Muscle layer of colon (tissue), 2 donors: ENCODE data around the gene CDK8.
"Not testable (repeated sequence)": the region's sequence is repeated elsewhere in the genome, so short reads cannot be mapped to it uniquely, and the experiment has no call there.

Experiments
- H3K27ac ChIP-seq: one replicate; pipeline ENCODE4 v1.7.0; 2013; ENCODE audit warnings: low read depth, mild to moderate bottlenecking, low read length, moderate library complexity
- H3K27me3 ChIP-seq, 2 donors: one replicate each; pipeline ENCODE4 v1.7.0; 2013; ENCODE audit warnings: low read length in 2 of 2, mild to moderate bottlenecking in 2 of 2; ENCODE audit not compliant: insufficient read depth in 2 of 2, control insufficient read depth in 1 of 2
- H3K36me3 ChIP-seq: one replicate; pipeline ENCODE4 v1.7.0; 2013; ENCODE audit warnings: mild to moderate bottlenecking, low read length; ENCODE audit not compliant: insufficient read depth
- H3K4me1 ChIP-seq: one replicate; pipeline ENCODE4 v1.7.0; 2013; ENCODE audit warnings: mild to moderate bottlenecking, low read length; ENCODE audit not compliant: insufficient read depth
- H3K4me3 ChIP-seq, 2 donors: one replicate each; pipeline ENCODE4 v1.7.0; 2013; ENCODE audit warnings: low read length in 2 of 2, low read depth in 1 of 2, mild to moderate bottlenecking in 1 of 2, moderate library complexity in 1 of 2
- H3K9ac ChIP-seq: one replicate; pipeline ENCODE4 v1.7.0; 2013; ENCODE audit warnings: low read length
- H3K9me3 ChIP-seq: one replicate; pipeline ENCODE4 v1.7.0; 2013; ENCODE audit warnings: mild to moderate bottlenecking, low read length
- donor health status: abdominal sarcoma.
- donor health status: Adenocarcinoma of cecum.

Gene CDK8

GRCh38 chr13:26227166-26227971 is 26.6 kb upstream of the CDK8 start:
- no peaks in the 10 kb centered on the region for H3K36me3 ChIP-seq

DNA sequence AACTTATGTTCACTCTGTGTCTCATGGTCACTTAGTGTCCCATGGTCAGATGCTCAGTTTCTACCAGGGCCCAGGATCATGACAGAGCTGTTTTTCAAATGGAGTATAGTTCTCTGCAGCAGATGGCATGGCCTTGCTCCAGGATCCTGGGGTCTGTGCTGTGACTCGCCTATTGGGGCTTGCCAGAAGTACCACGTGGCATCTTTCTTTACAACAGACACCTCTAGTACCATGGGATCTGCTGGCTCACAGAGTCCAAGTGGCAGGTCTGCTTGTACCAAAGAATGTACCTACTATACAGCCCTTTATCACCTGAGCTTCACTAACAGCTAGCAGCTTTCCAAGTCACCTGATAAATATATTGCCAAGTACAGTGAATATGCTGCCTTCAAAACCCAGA is 25.8 kb upstream of the CDK8 start:
- Histone ChIP-seq H3K4me1 (peaks cover under 1% of the 10 kb centered on the region), H3K36me3 (no peaks in the 10 kb centered on the region), H3K9me3 (no peaks in the 10 kb centered on the region), H3K4me3 (no peak overlapping the region), H3K9ac (no peak overlapping the region), H3K27me3 (no peaks in the 10 kb centered on the region), H3K27ac (no peak overlapping the region)

More at GRCh38 chr13:26227166-26227971, 26.6 kb upstream of the CDK8 start:
- Histone ChIP-seq H3K27ac (no peak overlapping the region), H3K4me3 (no peak overlapping the region), H3K27me3 (no peaks in the 10 kb centered on the region), H3K9me3 (no peaks in the 10 kb centered on the region), H3K9ac (no peak overlapping the region), H3K4me1 (peaks cover 6% of the 10 kb centered on the region)

- Histone ChIP-seq H3K9ac (no peak overlapping the region), H3K27ac (no peak overlapping the region), H3K27me3 (no peaks in the 10 kb centered on the region), H3K36me3 (no peaks in the 10 kb centered on the region), H3K9me3 (no peaks in the 10 kb centered on the region), H3K4me3 (no peak overlapping the region), H3K4me1 (no peaks in the 10 kb centered on the region)
These were observed 24.8 kb upstream of the CDK8 start for GRCh38 chr13:26229080-26229615.

GRCh38 chr13:26230703-26231102 is 23.2 kb upstream of the CDK8 start:
- Histone ChIP-seq H3K4me3 (no peak overlapping the region), H3K4me1 (no peaks in the 10 kb centered on the region), H3K27me3 (no peaks in the 10 kb centered on the region), H3K9me3 (no peaks in the 10 kb centered on the region), H3K27ac (no peak overlapping the region), H3K9ac (no peak overlapping the region), H3K36me3 (no peaks in the 10 kb centered on the region)

- H3K27ac ChIP-seq: no peak overlapping the region
- H3K9me3 ChIP-seq: no peaks in the 10 kb centered on the region
- H3K4me1 ChIP-seq: no peaks in the 10 kb centered on the region
- no peaks in the 10 kb centered on the region for H3K36me3 ChIP-seq
- H3K27me3 ChIP-seq: no peaks in the 10 kb centered on the region
- H3K4me3 ChIP-seq: no peak overlapping the region
- no peak overlapping the region for H3K9ac ChIP-seq
These were observed 17.6 kb upstream of the CDK8 start for GRCh38 chr13:26236296-26236695.

GRCh38 chr13:26246154-26246553 is 7.8 kb upstream of the CDK8 start:
- Histone ChIP-seq H3K9ac (no peak overlapping the region), H3K9me3 (no peaks in the 10 kb centered on the region), H3K27ac (no peak overlapping the region), H3K27me3 (no peaks in the 10 kb centered on the region), H3K4me3 (no peak overlapping the region), H3K36me3 (no peaks in the 10 kb centered on the region), H3K4me1 (no peaks in the 10 kb centered on the region)

- Histone ChIP-seq H3K27ac (no peak overlapping the region), H3K4me1 (no peaks in the 10 kb centered on the region), H3K4me3 (no peak overlapping the region), H3K36me3 (no peaks in the 10 kb centered on the region), H3K9ac (no peak overlapping the region), H3K9me3 (no peaks in the 10 kb centered on the region), H3K27me3 (no peaks in the 10 kb centered on the region)
These were observed 6.9 kb upstream of the CDK8 start for GRCh38 chr13:26247011-26247410.

DNA sequence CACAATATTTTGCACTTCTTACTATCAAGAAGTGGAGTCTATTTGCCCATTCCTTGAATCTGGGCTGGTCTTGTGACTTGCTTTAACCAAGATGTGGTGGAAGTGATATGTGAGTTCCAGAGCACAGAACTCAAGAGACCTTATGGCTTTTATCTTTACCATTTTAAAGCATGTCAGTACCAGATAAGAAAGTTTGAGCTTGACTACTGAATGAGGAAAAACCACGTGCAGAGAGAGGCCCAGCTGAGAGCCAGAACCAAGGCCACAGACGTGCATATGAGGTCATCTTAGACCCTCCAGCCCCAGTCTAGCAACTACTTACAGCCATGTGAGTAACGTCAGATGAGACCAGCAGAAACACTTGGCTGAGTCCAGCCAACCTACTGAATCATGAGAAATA is 6.3 kb upstream of the CDK8 start:
- Histone ChIP-seq H3K36me3 (no peaks in the 10 kb centered on the region), H3K9me3 (no peaks in the 10 kb centered on the region), H3K4me1 (no peaks in the 10 kb centered on the region), H3K27me3 (no peaks in the 10 kb centered on the region), H3K27ac (no peak overlapping the region), H3K4me3 (no peak overlapping the region), H3K9ac (no peak overlapping the region)

- H3K36me3 ChIP-seq: no peaks in the 10 kb centered on the region
- peaks cover 4% of the 10 kb centered on the region for H3K4me1 ChIP-seq
- H3K4me3 ChIP-seq: no peak overlapping the region
- no peaks in the 10 kb centered on the region for H3K9me3 ChIP-seq
- H3K9ac ChIP-seq: no peak overlapping the region
- H3K27me3 ChIP-seq: no peaks in the 10 kb centered on the region
- H3K27ac ChIP-seq: no peak overlapping the region
These were observed 4.4 kb upstream of the CDK8 start for GRCh38 chr13:26249551-26249950.

DNA sequence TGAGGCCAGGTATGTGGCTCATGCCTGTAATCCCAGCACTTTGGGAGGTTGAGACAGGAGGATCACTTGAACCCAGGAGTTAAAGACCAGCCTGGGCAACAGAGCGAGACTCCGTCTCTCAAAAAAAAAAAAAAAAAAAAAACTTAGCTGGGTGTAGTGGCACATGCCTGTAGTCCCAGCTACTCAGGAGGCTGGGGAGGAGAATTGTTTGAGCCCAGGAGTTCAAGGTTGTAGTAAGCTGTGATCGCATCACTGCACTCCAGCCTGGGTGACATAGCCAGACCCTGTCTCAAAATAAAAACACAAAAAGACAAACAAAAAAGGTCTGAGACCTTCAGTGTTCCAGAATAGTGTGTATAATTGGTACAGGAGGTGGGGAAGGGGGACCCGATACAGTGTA is 1.9 kb upstream of the CDK8 start:
- not testable (repeated sequence) for H3K9me3 ChIP-seq, H3K27me3 ChIP-seq, H3K4me3 ChIP-seq, H3K9ac ChIP-seq, H3K27ac ChIP-seq, H3K4me1 ChIP-seq, H3K36me3 ChIP-seq

DNA sequence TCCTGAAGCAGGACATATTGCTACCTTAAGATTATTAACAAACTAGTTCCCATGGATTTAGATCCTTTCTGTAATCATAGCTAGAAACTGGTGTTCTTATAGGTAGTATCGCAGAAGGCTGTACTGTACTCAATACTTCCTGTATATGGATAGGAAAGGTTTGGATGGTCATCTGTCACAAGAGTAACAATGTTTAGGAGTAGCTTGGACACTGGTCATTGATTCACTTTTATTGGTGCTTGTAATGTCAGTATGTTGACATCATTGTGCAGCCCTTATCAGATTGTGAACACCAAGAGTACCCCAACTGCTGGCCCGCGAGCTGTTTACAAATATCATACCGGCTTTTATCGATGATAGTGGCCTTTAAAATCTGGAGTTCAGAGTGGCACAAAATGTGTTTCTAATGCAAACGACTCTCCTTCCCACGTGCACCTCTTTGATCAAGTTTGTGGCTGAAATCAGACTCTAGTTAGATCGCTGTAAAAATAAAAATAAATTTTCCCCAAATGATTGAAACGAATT is 605 bp upstream of the CDK8 start:
- Histone ChIP-seq H3K27me3 (no peaks in the 10 kb centered on the region), H3K27ac (peak overlapping the region; percentile 59), H3K9ac (no peak overlapping the region), H3K36me3 (no peaks in the 10 kb centered on the region), H3K4me3 (peak overlapping the region; percentile 83 to 85), H3K9me3 (no peaks in the 10 kb centered on the region), H3K4me1 (peaks cover 10% of the 10 kb centered on the region)
